Activated CD4-positive, alpha-beta T cell treated with anti-CD3 and anti-CD28 coated beads, Interleukin-2, Interleukin-4, amounts not matched to agents 100 ng/mL and 50 ng/mL, durations not matched to agents 16 hours and 8 hours (primary cell): ENCODE data around the gene FUOM.

Source experiments
- DNase-seq: peaks from one replicate; pipeline ENCODE4 v3.0.0-alpha.2; 2020; ENCODE audit warnings: low spot score

FUOM gene

GRCh38 chr10:133350283-133350949, 7.4 kb downstream of the FUOM start:
- no peak for DNase-seq

- DNase-seq: no peak
Observed at GRCh38 chr10:133349577-133350011, 8.2 kb downstream of the FUOM start.

GRCh38 chr10:133349160-133349568, 8.7 kb downstream of the FUOM start:
- DNase-seq: no peak

GRCh38 chr10:133347710-133348517, 9.9 kb downstream of the FUOM start:
- no peak for DNase-seq

- no peak for DNase-seq
Observed at GRCh38 chr10:133346413-133346812, 11.4 kb downstream of the FUOM start.

GRCh38 chr10:133344236-133344635, 13.6 kb downstream of the FUOM start:
- no peak for DNase-seq

- DNase-seq: no peak
Observed at GRCh38 chr10:133343558-133343957, 14.3 kb downstream of the FUOM start.

- no peak for DNase-seq
Observed at GRCh38 chr10:133342942-133343341, 14.9 kb downstream of the FUOM start.

GRCh38 chr10:133341983-133342382, 15.8 kb downstream of the FUOM start:
- DNase-seq: no peak

GRCh38 chr10:133339708-133340380, 18.0 kb downstream of the FUOM start:
- DNase-seq: no peak

GRCh38 chr10:133338080-133339071, 19.4 kb downstream of the FUOM start:
- no peak for DNase-seq

GRCh38 chr10:133337370-133337725, 20.5 kb downstream of the FUOM start:
- no peak for DNase-seq

- peak; percentile 33 for DNase-seq
Observed at GRCh38 chr10:133336577-133337369, 21.0 kb downstream of the FUOM start, which contains the start of gene CALY. CALY (minus strand) TSS chr10:133336896; CDS start chr10:133328989, 7,907 bp downstream.

- DNase-seq: no peak
Observed at GRCh38 chr10:133336118-133336576, 21.7 kb downstream of the FUOM start.

GRCh38 chr10:133335246-133336117, 22.3 kb downstream of the FUOM start:
- DNase-seq: no peak

GRCh38 chr10:133334503-133335245, 23.1 kb downstream of the FUOM start:
- no peak for DNase-seq

GRCh38 chr10:133332936-133333699, 24.7 kb downstream of the FUOM start:
- no peak for DNase-seq
